Epithelial cell of proximal tubule (primary cell): ENCODE data around the gene CAPN3. TPM values are rescaled to one million over a fixed set of nuclear protein-coding genes. Genes with fewer than 3 reads are reported as not detected.

Experiments
- DNase-seq: peaks from one replicate; pipeline ENCODE4 v3.0.0-alpha.2; 2011; ENCODE audit warnings: low read depth
- H3K4me3 ChIP-seq: 2 replicates; pipeline ENCODE4 v1.5.1; 2011; ENCODE audit warnings: low read depth, mild to moderate bottlenecking, low read length
- CTCF ChIP-seq: conservative IDR thresholded peaks from 2 replicates; pipeline ENCODE4 v1.5.1; 2012; ENCODE audit warnings: low read depth, mild to moderate bottlenecking, low read length
- total RNA-seq: library from RNA; depleted of rRNA; stranded (reverse); fragments of >200 nt; gene quantifications from 2 replicates; pipeline ENCODE4 v1.2.3, GENCODE V29; 2015

Gene CAPN3
- total RNA-seq, 1 donor from 2014 or later: 1.2 TPM

GRCh38 chr15:42411884-42412283, 52.6 kb downstream of the CAPN3 start:
- no peak for DNase-seq
- no peak overlapping the region for H3K4me3 ChIP-seq
- TF ChIP-seq CTCF: no peak

GRCh38 chr15:42413920-42414319, 54.6 kb downstream of the CAPN3 start:
- no peak overlapping the region for H3K4me3 ChIP-seq
- DNase-seq: no peak
- no peak for TF ChIP-seq CTCF

- no peak for DNase-seq
- H3K4me3 ChIP-seq: no peak overlapping the region
These were observed 60.1 kb downstream of the CAPN3 start for GRCh38 chr15:42419369-42419768.

GRCh38 chr15:42421376-42421775, 62.1 kb downstream of the CAPN3 start:
- H3K4me3 ChIP-seq: no peak overlapping the region
- DNase-seq: no peak
- no peak for TF ChIP-seq CTCF

More at GRCh38 chr15:42419369-42419768, 60.1 kb downstream of the CAPN3 start:
- no peak for TF ChIP-seq CTCF

GRCh38 chr15:42427429-42428223, 68.3 kb downstream of the CAPN3 start:
- no peak for DNase-seq
- H3K4me3 ChIP-seq: no peak overlapping the region
- no peak for TF ChIP-seq CTCF

- DNase-seq: no peak
- TF ChIP-seq CTCF: no peak
- no peak overlapping the region for H3K4me3 ChIP-seq
These were observed 85.2 kb downstream of the CAPN3 start for GRCh38 chr15:42444415-42445063.
